Stimulated activated CD4-positive, alpha-beta T cell treated with anti-CD3 and anti-CD28 coated beads, Interleukin-2, amount 100 ng/mL, for 4 hours (primary cell): ENCODE data around the gene SCN11A.
"Not testable (repeated sequence)": the region's sequence is repeated elsewhere in the genome, so short reads cannot be mapped to it uniquely, and the experiment has no call there.

Experiments used
- DNase-seq: peaks from one replicate; pipeline ENCODE4 v3.0.0-alpha.2; 2020; ENCODE audit warnings: low read depth

Gene SCN11A

DNA sequence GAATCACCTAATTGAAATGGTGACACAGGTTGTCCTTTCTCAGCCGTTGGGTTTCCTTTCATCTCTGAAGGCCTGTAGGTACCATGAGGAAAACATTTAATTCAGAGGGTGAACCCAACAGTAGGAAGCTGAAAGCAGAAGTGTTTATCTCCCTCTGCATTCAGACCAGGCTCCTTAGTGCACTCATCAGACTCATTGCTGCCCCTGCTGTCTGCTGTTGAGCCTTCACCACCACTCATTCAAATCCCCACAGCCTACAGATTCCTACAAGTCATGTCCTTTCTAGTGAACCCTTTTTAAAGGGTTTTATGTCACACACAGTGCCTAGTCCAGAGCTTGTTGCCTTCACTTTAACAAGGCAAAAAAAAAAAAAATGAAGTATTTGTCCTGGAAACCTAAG, 13.5 kb upstream of the SCN11A start:
- DNase-seq: no peak

DNA sequence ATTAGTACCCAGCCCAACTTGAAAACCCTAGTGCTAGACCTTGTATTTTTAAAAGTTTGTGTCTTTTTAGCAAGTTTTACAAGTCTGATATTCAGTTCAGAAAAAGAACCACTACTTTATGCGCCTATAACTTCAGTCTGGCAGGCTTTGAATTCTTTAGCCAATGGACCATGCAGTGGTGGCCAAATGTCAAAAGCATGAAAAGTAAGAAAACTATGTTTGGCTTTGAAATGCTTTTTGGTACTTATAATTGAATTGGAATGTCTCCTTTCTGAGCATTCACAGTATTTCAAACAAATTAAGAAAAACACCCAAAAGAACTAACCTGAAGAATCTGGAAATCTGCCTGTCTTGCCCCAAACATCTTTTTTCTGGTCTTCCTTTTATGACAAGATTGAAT, 12.9 kb upstream of the SCN11A start:
- no peak for DNase-seq

DNA sequence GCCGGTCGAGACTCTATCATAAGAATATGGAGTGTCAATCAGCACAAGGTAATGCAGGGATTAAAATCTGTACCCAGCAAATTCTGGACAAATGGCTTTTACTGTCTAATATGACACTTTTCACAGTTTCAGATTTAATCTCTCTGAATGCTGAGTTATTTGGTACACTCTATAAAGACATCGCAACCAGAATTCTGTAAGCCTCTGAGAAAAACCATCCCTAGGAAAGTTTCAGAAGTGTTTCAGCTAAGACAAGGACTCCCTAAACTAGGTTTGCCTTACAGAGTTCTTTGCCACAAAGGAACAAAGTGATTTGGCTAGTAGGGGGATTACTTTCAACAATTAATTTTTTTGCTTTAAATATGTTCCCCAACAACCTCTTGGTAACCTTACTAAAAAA, 11.4 kb upstream of the SCN11A start:
- no peak for DNase-seq

- no peak for DNase-seq
These were observed 10.4 kb upstream of the SCN11A start for GRCh38 chr3:39062180-39062579.

DNA sequence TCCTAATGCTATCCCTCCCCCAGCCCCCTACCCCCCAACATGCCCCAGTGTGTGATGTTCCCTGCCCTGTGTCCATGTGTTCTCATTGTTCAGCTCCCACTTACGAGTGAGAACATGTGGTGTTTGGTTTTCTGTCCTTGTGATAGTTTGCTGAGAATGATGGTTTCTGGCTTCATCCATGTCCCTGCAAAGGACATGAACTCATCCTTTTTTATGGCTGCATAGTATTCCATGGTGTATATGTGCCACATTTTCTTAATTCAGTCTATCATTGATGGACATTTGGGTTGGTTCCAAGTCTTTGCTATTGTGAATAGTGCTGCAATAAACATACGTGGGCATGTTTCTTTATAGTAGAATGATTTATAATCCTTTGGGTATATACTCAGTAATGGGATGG, 9.5 kb upstream of the SCN11A start:
- not testable (repeated sequence) for DNase-seq

GRCh38 chr3:39056151-39056550, 4.4 kb upstream of the SCN11A start:
- DNase-seq: no peak

- no peak for DNase-seq
These were observed 2.0 kb upstream of the SCN11A start for GRCh38 chr3:39053696-39054095.

GRCh38 chr3:39052583-39052982, 839 bp upstream of the SCN11A start:
- no peak for DNase-seq

GRCh38 chr3:39050029-39050428, 1.7 kb downstream of the SCN11A start:
- DNase-seq: no peak

DNA sequence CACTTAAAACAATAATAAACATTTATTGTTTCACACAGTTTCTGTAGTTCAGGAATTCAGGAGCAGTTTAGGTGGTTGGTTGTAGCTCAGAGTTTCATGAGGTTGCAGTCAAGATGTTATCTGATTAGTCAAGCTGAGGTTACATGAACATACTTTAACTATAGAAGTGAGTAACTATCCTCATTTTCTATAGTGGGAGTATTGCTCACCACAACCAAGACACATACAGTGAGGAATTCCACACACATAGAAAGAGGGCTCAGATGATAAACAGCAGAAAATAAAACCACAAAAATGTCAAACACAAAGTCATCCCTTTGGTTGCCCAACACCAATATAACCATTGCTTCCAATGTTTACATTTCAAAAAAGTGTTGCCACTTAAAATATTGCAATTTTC, 13.6 kb downstream of the SCN11A start:
- DNase-seq: no peak

GRCh38 chr3:39029556-39029955, 22.2 kb downstream of the SCN11A start:
- no peak for DNase-seq

- DNase-seq: no peak
These were observed 23.2 kb downstream of the SCN11A start for GRCh38 chr3:39028546-39028945.

GRCh38 chr3:39025222-39025970, 26.3 kb downstream of the SCN11A start:
- DNase-seq: no peak

DNA sequence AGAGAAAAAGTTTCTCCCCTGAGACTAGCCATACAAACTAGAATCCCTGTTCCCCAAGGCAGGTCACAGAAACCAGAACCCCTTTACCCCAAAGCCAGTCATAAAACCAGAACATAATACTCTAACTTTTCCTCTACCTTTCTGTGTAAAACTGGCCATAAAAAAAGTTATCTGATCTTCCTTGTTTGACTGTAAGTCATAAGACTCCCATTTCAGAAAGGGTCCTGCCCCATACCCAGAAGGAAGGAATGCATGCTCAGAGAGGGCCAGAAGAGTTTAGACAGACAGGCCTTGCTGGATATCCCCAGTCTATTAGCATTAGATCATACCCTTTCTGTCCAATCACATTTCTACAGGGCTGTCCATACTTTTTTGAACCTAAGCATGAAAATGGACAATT, 27.2 kb downstream of the SCN11A start:
- DNase-seq: no peak

DNA sequence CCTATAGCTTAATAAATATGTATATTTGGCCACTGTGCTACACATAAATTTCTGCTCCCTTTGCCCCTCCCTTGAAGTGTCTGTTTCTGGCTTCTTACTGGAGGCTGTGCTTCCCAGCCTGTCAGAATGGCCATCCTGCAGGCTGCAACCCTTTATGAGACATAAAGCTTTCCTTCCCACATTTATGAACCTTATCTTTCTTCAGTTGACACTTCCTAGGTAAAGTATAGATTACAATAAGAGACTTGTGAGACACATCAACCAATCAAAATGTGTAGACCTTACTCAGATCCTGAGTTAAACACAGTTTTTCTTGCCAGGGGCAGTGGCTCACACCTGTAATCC, 29.5 kb downstream of the SCN11A start:
- no peak for DNase-seq

GRCh38 chr3:39021465-39022285, 30.1 kb downstream of the SCN11A start:
- no peak for DNase-seq

DNA sequence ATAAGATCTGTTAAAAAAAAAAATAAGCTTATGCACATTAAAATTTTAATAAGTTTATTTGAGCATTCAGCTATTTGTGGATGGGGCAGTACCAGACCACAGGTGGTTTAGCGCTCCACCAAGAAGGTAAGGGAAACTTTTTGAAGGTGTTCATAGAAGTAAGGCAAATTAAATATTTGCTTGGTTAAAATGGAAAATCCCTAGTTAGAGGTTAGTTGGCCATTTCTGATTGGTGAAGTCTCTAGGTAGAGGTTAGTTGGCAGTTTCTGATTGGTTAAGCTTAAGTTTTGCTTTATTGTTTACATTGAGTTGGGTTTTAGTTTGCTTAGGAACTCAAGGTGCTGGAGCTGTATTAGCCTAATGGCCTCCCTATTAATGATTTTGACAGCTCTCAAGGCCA, 30.7 kb downstream of the SCN11A start:
- DNase-seq: no peak

DNA sequence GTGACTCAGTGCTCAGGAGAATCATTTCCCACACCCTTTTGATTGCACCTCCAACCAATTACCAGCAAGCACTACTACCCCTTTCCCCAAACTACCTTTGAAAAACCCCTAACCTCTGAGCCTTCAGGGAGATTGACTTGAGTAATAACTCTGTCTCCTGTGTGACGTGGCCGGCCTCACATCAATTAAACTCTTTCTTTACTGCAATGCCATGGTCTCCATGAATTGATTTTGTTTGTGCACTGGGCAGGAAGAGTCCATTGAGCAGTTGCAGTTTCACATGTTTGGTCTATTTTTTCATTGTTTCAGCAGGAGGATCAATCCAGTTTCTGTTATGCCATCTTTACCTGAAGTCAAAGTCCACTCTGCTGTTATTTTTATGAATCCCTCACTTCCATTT, 32.4 kb downstream of the SCN11A start:
- DNase-seq: no peak

DNA sequence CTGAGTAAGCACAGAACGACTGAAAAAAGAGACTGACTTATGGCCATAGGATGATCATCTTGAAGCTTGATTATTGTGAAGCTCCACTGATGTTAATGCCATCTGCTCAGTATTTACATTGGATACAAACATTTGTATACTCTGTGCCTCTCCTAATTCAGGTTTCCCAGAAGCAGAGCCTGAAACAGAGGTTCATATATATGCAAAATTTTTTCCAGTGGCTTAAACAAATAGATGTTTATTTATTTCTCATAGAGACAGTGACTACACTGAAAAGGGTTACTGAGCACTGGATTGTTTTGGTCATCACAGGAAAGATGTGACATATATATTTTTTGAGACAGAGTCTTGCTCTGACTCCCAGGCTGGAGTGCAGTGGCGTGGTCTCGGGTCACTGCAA, 36.3 kb downstream of the SCN11A start:
- DNase-seq: no peak

GRCh38 chr3:39013921-39014509, 37.7 kb downstream of the SCN11A start:
- DNase-seq: no peak

DNA sequence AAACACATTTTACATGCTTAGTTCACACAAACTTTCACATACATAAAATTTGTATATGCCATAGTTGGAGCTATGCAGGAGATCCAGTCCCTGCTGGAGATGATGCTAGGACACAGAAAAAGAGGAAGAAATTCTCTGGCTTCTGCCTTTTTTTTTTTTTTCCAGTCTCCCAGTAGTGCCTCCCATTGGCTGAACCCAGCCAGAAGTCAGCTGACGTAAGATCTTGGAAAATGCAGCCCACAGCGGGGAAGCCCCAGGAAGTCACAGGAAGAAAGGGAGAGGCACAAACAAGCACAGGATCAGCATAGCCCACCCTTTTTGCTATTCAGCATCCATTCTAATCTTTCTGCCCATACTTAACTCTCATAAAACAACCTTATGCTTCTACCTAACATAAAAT, 38.5 kb downstream of the SCN11A start:
- no peak for DNase-seq

- DNase-seq: no peak
These were observed 40.5 kb downstream of the SCN11A start for GRCh38 chr3:39011191-39011736.

GRCh38 chr3:39005295-39005694, 46.4 kb downstream of the SCN11A start:
- no peak for DNase-seq
